ENCODE results near the gene STYX.
"Not testable (repeated sequence)": the region's sequence is repeated elsewhere in the genome, so short reads cannot be mapped to it uniquely, and the experiment has no call there.

The STYX gene

GRCh38 chr14:52729035-52729434, 931 bp upstream of the STYX start:
- not testable (repeated sequence) for DNase-seq

GRCh38 chr14:52729585-52729924, 411 bp upstream of the STYX start:
- no peak for DNase-seq

GRCh38 chr14:52730709-52731111, 744 bp downstream of the STYX start:
- DNase-seq: no peak

GRCh38 chr14:52733824-52734223, 3.9 kb downstream of the STYX start:
- no peak for DNase-seq

- no peak for DNase-seq
Measured at GRCh38 chr14:52735921-52736489, 6.0 kb downstream of the STYX start.

- no peak for DNase-seq
Measured at GRCh38 chr14:52738409-52738808, 8.4 kb downstream of the STYX start.

GRCh38 chr14:52740751-52741150, 10.8 kb downstream of the STYX start:
- no peak for DNase-seq

GRCh38 chr14:52741865-52742264, 11.9 kb downstream of the STYX start:
- no peak for DNase-seq

- DNase-seq: no peak
Measured at GRCh38 chr14:52748647-52749292, 18.8 kb downstream of the STYX start.

GRCh38 chr14:52755607-52756316, 25.8 kb downstream of the STYX start:
- DNase-seq: no peak

GRCh38 chr14:52759145-52759544, 29.2 kb downstream of the STYX start:
- no peak for DNase-seq

- DNase-seq: not testable (repeated sequence)
Measured at GRCh38 chr14:52762923-52763322, 33.0 kb downstream of the STYX start.

- no peak for DNase-seq
Measured at GRCh38 chr14:52767058-52767833, 37.3 kb downstream of the STYX start.

- DNase-seq: no peak
Measured at GRCh38 chr14:52769887-52770286, 39.9 kb downstream of the STYX start.

GRCh38 chr14:52776816-52777215, 46.9 kb downstream of the STYX start:
- no peak for DNase-seq

GRCh38 chr14:52778702-52779101, 48.7 kb downstream of the STYX start:
- no peak for DNase-seq

- no peak for DNase-seq
Measured at GRCh38 chr14:52780893-52781292, 50.9 kb downstream of the STYX start.

- DNase-seq: no peak
Measured at GRCh38 chr14:52781629-52782028, 51.7 kb downstream of the STYX start.

- no peak for DNase-seq
Measured at GRCh38 chr14:52783206-52783605, 53.2 kb downstream of the STYX start.

GRCh38 chr14:52786887-52787286, 56.9 kb downstream of the STYX start:
- DNase-seq: no peak

GRCh38 chr14:52789118-52789517, 59.2 kb downstream of the STYX start:
- DNase-seq: no peak

GRCh38 chr14:52790011-52790755, 60.2 kb downstream of the STYX start:
- DNase-seq: no peak

GRCh38 chr14:52790756-52791222, 60.8 kb downstream of the STYX start:
- no peak for DNase-seq
